Measurements from ENCODE around the gene IGFL4.
A peak's percentile ranks its signal among the peaks of the same experiment; 100 is the strongest.
"Not testable (repeated sequence)": the region's sequence is repeated elsewhere in the genome, so short reads cannot be mapped to it uniquely, and the experiment has no call there.

IGFL4 gene

GRCh38 chr19:46040952-46041500 is at the start of gene IGFL4:
IGFL4 (minus strand) TSS chr19:46041002; CDS start chr19:46040962, 40 bp downstream.
- no peak within 1 kb of the TSS for H3K4me3 ChIP-seq (ENCODE audit: low read depth, low read length)

DNA sequence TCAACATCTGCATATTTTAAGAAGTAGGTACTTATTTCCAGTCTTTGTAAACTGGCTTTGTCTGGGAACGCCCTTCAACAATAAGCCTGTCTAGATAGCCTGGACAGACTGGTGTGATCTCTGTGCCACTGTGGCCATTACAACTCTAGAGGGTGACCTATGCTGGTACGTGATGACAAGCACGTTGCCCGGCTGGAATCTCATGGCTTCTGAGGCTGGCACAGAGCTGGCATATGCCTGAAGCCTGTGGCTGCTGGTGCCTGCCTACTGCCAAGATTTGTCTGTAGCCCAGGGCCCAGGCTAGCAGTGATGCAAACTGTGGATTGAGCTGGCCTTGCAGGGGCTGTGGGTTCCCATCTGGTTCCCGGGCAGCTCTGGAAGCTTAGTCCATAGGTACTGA is 49.6 kb upstream of the IGFL4 start:
- no peak overlapping the region for H3K4me3 ChIP-seq (ENCODE audit: low read depth, low read length)

DNA sequence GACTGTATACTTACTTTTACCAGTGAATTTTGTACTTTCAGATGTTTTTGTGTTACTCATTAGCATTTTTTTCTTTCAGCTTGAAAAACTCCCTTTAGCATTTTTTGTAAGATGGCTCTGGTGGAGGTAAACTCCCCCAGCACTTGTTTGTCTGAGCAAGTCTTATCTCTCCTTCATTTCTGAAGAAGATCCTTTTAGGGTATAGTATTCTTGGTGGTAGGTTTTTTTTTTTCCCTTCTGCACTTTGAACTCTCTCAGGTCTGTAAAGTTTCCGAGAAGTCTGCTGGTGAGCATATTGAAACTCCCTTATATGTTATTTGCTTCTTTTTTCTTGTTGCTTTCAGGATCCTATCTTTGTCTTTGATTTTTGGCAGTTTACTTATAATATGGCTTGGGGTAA is 48.6 kb upstream of the IGFL4 start:
- H3K4me3 ChIP-seq (ENCODE audit: low read depth, low read length) = no peak overlapping the region

DNA sequence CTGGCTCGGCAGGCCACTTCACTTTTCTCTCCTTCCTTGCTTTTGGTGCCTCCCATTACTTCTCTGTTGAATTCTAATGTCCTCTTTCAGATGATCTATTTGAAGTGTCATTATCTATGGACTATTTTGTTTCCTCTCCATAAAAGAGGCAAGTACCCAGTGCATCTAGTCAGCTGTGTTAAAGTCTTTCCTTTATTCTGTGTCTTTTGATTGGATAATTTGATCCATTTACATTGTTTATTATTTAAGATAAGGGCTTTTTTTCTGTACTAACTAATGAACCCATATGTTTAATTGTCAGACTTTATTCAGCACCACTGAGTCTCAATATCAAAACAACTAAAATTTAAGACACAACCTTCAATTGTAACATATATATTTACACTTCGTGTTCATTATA is 47.3 kb upstream of the IGFL4 start:
- no peak overlapping the region for H3K4me3 ChIP-seq (ENCODE audit: low read depth, low read length)

DNA sequence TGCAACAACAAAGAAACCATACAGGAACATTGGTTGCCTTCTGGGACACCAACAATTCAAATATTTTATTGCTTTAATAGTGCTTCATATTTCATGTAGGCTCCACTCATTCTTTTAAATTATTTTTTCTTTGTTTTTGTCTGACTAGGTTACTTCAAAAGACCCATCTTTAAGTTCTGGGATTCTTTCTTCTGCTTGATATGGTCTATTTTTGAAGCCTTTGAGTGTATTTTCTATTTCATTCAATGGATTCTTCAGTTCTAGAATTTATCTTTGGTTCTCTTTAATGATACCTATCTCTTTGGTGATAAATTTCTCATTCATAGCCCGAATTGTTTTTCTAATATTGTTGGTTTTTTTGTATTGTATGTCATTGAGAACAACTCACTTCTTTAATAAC is 45.1 kb upstream of the IGFL4 start:
- no peak overlapping the region for H3K4me3 ChIP-seq (ENCODE audit: low read depth, low read length)

DNA sequence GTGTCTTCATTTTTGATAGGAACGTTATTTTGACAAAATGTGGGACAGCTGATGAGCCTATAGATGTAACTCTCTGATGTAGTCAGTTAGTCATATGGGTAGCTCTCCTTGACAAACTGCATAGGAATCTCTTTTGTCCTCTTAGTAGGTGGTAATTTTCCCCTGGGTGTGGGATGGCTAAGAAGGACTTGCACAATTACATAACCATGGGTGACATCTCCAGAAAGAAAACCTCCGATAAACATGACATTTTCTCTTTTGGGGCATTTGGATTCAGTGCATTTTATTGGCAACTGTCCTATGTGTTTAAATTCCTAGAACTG is 41.9 kb upstream of the IGFL4 start:
- no peak overlapping the region for H3K4me3 ChIP-seq (ENCODE audit: low read depth, low read length)

GRCh38 chr19:46081928-46082727 is 41.3 kb upstream of the IGFL4 start:
- H3K4me3 ChIP-seq (ENCODE audit: low read depth, low read length) = no peak overlapping the region

DNA sequence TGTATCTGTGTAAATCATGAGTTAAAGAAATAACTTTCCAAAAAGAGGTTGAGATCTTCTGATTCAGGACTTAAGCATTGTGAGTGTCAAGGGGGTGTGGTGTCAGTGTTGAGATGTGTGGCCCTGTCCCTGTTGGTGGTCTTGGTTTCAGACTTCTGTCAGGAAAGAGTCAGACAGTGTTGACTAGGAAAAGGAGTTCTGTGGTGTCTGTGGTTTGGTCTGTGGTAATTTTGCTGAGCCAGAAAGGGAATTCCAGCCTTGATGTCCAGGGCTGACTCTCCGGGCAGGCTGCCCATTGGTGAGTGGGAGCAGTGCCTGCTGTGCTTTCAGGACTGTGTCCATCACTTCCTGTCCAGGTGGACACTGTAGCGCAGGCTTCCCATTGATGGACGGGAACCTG is 39.8 kb upstream of the IGFL4 start:
- no peak overlapping the region for H3K4me3 ChIP-seq (ENCODE audit: low read depth, low read length)

DNA sequence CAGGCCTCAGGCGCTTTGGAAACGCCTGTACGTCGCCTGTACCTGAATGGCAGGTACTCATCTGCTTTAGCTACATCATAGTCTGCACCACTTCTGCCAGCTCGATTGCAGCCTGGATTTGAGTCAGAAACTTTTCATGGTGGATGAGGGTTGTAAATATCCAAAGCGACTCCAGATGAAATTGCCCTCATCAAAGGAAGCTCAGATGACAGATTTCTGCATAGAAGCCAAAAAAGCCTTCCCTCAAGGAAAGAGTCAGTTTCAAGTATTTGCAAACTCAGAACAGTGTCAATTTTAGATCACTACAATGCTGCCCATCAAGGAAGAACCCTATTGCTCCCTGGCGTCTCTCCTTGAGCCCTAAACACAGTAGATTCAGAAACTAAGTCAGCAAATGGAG is 38.8 kb upstream of the IGFL4 start:
- no peak overlapping the region for H3K4me3 ChIP-seq (ENCODE audit: low read depth, low read length)

DNA sequence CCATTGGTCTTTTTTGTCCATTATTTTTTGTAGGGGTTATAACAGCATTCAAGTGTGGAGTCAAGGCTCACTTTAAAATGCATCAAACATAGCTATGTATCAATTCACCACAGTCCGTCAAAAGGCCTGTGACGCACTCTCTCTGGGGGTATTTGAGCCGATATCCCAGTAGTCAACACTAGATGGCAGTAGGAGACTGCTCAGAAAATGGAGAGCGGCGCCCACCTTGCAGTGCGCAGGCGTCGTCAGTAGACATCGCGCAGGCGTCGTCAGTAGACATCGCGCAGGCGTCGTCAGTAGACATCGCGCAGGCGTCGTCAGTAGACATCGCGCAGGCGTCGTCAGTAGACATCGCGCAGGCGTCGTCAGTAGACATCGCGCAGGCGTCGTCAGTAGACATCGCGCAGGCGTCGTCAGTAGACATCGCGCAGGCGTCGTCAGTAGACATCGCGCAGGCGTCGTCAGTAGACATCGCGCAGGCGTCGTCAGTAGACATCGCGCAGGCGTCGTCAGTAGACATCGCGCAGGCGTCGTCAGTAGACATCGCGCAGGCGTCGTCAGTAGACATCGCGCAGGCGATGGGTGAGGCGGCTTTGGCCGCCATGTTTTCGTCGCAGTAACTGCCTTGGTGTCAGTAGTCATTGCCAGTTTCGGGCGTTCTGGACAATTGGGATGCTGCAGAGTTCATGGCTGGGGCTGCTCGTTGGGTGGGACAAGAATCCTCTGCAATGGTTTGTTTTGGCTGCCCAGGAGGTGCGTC is 38.0 kb upstream of the IGFL4 start:
- not testable (repeated sequence) for H3K4me3 ChIP-seq (ENCODE audit: low read depth, low read length)

GRCh38 chr19:46077815-46078167 is 37.0 kb upstream of the IGFL4 start:
- no peak overlapping the region for H3K4me3 ChIP-seq (ENCODE audit: low read depth, low read length)

- H3K4me3 ChIP-seq (ENCODE audit: low read depth, low read length) = peak overlapping the region; percentile 63
Measured at GRCh38 chr19:46076951-46077814, 36.4 kb upstream of the IGFL4 start.

DNA sequence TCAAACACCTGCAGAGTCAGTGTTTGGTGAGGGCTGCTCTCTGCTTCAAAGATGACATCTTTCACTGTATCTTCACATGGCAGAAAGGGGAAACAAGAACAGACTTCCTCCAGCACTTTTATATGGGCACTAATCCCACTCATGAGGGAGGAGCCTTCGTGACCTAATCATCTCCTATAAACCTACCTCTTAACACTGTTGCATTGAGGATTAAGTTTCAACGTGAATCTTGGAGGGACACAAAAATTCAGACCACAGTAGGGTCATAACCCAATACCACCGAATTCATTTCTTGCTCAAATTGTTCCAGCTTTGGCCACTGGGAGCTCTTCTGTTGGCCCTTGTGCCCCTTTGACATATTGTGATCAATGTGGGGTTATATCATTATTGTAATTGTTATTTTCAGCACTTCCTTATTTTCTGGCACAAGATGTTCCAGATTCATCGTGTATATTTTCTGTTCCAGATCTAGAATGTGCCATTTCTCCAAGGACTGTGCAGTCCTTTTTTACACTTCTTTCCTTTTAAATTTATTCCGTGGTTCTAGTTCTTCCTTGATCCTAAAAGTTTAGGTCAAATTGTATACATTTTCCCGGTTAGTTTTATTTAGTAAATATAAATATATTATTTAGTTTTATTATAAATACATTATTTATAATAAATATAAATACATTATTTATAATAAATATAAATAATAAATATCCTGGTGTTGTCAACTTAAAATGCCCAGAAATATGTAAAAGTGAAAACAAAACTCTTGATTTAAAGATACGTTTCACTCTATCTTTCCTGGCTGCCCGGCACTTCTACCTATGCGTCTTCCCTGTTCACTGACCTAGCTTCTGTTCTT is 35.5 kb upstream of the IGFL4 start:
- peak overlapping the region; percentile 63 for H3K4me3 ChIP-seq (ENCODE audit: low read depth, low read length)

DNA sequence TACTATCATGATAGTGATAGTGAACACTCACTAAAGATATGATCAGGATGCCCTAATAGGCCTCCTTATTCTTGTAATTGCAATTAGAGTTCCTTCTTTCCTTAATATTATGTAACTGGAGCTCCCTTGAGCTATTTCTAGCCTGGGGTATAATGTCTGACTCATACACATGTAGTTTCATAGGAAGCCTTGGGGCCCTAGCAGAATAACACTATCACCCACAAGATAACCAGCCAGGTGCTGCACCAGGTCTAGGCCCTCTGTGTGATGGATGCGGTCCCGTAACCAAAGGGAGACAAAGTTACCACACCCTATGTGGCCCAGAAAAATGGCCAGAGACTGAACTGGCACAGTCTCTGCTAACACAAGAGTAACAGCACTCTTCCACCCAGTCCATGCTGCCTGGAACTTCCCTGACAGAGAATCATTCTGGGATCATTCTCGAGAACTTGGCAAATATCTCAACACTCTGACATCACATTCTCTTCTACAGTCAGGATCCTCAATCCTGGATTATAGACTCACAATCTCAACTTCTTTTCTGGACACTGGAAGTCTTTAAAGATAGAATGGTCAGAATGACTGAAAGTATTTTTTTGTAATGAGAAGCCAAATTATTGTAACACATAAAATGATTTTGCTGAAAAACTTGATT is 32.6 kb upstream of the IGFL4 start:
- no peak overlapping the region for H3K4me3 ChIP-seq (ENCODE audit: low read depth, low read length)

GRCh38 chr19:46069806-46070341 is 29.1 kb upstream of the IGFL4 start:
- H3K4me3 ChIP-seq (ENCODE audit: low read depth, low read length) = no peak overlapping the region

DNA sequence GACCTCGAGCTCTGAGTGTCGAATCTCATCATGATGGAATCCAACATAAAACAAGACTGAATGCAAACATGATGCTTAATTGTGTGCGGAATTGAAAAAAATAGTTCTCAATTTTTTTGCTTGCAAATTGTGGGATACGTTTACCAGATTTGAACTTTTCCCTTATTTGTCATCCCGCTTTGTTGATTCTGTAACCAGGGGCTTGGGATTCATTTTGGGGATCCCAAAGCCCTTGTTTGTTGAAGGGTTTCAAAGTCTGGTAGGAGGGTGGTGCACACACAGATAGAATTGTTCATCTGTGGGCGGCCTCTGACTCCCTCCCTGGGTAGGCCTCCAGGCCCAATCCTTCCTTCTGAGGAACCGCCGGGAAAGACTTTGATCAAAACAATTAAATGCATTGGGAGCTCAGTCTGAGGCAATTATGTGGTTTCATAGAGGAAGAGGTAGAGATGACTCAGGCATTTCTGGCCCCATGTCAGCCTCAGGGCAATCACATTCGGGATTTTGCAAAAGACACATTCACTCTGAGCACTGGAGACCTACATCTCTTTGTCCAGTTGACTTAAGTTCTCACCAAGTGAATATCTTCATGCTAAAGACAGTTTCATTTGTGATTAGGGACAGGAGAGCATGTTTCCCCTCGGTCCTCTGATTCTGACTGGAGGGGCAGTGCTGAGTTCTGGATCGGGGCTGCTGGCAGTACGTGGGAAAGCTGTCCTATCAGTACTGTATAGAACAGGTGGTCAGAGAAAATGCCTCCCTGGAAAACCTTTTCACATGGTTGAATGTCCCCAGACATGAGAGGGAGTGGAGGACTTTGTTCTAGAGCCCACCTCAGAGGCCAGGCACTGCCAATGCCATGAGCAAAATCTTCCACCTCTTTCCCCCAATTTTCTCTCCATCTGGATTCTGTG is 27.8 kb upstream of the IGFL4 start:
- H3K4me3 ChIP-seq (ENCODE audit: low read depth, low read length) = no peak overlapping the region

DNA sequence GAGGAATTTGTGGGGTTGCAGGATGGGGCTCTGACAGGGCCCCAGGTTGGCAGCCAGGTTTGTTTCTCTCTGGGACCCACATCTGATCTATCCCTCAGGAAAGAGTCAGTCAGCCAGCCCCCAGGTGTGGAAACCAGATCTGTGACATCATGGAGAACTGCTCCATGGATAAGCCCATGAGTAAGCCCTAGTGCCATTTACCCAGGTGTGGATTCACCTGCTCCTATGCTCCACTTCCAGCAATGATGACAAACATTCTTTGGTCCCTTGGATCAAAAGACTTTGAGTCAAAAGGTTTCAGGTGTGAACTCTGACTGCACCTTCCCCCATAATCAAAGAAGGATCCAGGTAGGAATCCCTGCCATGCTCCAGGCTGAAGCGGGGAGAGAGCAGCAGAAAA is 26.9 kb upstream of the IGFL4 start:
- H3K4me3 ChIP-seq (ENCODE audit: low read depth, low read length) = no peak overlapping the region

DNA sequence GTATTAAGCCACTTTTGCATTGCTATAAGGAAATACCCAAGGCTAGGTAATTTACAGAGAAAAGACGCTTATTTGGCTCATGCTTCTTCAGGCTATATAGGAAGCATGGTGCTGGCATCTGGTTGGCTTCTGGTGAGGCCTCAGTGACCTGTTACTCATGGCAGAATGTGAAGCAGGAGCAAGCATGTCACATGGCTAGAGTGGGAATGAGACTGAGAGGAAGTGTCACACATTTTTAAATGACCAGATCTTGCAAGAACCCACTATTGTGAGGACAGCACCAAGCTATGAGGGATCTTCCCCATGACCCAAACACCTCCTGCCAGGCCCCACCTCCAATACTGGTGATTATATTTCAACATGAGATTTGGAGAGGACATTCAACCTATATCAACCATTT is 25.7 kb upstream of the IGFL4 start:
- no peak overlapping the region for H3K4me3 ChIP-seq (ENCODE audit: low read depth, low read length)

All from iPS-11a (cell line).